Mucosa of rectum (tissue), 2 donors: Measurements from ENCODE around the gene CDK6.

Source experiments
- H3K27ac ChIP-seq, 2 donors: one replicate each; pipeline ENCODE4 v1.7.0; 2013; ENCODE audit warnings: inconsistent platforms in 2 of 2, low read depth in 2 of 2, low read length in 2 of 2
- H3K27me3 ChIP-seq, 2 donors: one replicate each; pipeline ENCODE4 v1.7.0; 2013; ENCODE audit warnings: low read length in 2 of 2; ENCODE audit not compliant: control insufficient read depth in 2 of 2, insufficient read depth in 2 of 2
- H3K36me3 ChIP-seq, 2 donors: one replicate each; pipeline ENCODE4 v1.7.0; 2013; ENCODE audit warnings: low read length in 2 of 2; ENCODE audit not compliant: control insufficient read depth in 2 of 2, insufficient read depth in 2 of 2
- H3K4me1 ChIP-seq, 2 donors: one replicate each; pipeline ENCODE4 v1.7.0; 2013; ENCODE audit warnings: low read length in 2 of 2, mild to moderate bottlenecking in 1 of 2; ENCODE audit not compliant: control insufficient read depth in 2 of 2, insufficient read depth in 2 of 2
- H3K4me3 ChIP-seq, 2 donors: one replicate each; pipeline ENCODE4 v1.7.0; 2013; ENCODE audit warnings: low read length in 2 of 2
- H3K9ac ChIP-seq, 2 donors: one replicate each; pipeline ENCODE4 v1.7.0; 2013; ENCODE audit warnings: low read length in 2 of 2, low read depth in 1 of 2, mild to moderate bottlenecking in 1 of 2
- H3K9me3 ChIP-seq, 2 donors: one replicate each; pipeline ENCODE4 v1.7.0; 2013; ENCODE audit warnings: low read length in 2 of 2; ENCODE audit not compliant: control insufficient read depth in 2 of 2
- donor health status: healthy.
- donor health status: Normal muscosa, but diverticular disease.

CDK6 gene

DNA sequence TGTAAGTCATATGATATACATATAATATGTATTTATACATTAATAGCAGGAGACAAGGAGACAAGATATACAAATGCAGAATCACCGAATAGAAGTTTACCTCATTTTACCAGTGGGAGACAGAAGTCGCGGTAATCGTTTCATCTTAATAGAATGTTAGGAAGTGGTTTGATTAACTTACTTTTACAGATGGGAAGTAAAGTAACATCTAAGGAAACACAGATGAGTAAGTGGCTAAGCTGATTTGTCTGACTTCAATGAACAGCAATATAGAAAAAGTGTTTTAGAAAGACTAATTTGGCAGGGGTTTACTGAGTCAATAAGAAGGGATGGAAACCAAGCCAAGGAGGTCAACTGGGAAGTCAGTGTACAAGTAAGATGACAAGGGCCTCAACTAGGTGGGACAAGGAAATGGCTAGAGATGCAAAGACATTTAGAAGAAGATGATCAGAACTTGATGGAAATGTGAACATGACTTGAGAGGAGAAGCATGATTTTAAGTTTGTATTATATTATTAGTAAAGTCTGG, 210.0 kb downstream of the CDK6 start:
- no peak overlapping the region for H3K4me3 ChIP-seq
- no peaks in the 10 kb centered on the region for H3K27me3 ChIP-seq
- H3K36me3 ChIP-seq = peaks cover 0 to 3% of the 10 kb centered on the region in 2 donors
- H3K4me1 ChIP-seq = peaks cover 1 to 10% of the 10 kb centered on the region in 2 donors
- no peak overlapping the region for H3K9ac ChIP-seq
- H3K9me3 ChIP-seq = peaks cover 0 to 3% of the 10 kb centered on the region in 2 donors
- H3K27ac ChIP-seq = no peak overlapping the region

DNA sequence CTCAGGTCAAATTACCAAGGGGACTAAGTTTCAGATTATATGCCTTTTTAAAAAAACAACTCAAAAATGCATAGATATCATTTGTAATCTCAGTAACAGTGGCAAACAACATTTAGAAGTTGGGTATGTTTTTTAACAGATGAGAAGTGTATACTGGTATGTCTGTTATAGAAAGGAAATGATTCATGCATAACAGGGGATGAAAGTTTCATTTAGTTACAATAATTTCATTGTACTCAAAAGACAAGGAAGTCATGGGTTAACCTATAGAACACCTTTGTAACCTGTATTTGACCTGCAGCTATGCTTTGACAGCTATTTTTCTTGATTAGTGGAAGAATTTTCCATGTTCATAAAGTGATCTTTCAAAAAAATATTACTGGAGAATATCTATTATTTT, 210.8 kb downstream of the CDK6 start:
- no peak overlapping the region for H3K4me3 ChIP-seq
- H3K9me3 ChIP-seq = peaks cover 0 to 3% of the 10 kb centered on the region in 2 donors

DNA sequence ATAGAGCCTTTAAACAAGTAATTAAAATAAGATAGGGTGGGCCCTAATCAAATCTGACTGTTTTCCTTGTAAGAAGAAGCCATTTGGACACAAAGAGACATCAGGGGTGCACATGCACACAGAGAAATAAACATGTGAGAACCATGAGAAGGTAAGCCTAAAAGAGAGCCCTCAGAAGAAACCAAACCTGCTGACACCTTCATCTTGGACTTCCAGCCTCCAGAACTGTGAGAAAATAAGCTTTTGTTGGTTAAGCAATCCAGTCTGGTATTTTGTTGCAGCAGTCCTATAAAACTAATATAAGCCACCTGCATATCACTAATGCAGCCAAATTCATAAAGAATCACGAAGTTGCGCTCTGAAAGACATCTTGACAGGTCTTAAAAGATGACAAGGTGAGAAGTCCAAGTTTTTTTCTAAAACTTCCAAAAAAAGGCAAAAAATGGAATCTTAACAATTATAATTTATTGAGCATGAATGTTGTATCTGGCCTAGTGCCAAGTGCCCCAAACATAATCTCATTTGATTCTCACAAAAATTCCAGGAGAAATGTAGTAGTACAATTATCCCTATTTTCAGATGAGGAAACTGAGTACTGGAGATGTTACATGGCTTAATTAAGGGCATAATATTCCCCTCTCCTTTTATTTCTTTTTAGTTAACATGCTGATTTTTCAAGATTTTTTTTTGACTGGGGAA, 211.9 kb downstream of the CDK6 start:
- no peak overlapping the region for H3K9ac ChIP-seq
- H3K4me3 ChIP-seq = no peak overlapping the region
- no peaks in the 10 kb centered on the region for H3K27me3 ChIP-seq
- H3K9me3 ChIP-seq = no peaks in the 10 kb centered on the region
- H3K4me1 ChIP-seq = peaks cover 5 to 13% of the 10 kb centered on the region in 2 donors
- H3K36me3 ChIP-seq = peaks cover 0 to 3% of the 10 kb centered on the region in 2 donors
- H3K27ac ChIP-seq = no peak overlapping the region

More for the DNA sequence above, 210.8 kb downstream of the CDK6 start:
- H3K4me1 ChIP-seq = peaks cover 5 to 13% of the 10 kb centered on the region in 2 donors
- no peak overlapping the region for H3K9ac ChIP-seq
- no peak overlapping the region for H3K27ac ChIP-seq
- H3K27me3 ChIP-seq = no peaks in the 10 kb centered on the region
- peaks cover 0 to 3% of the 10 kb centered on the region in 2 donors for H3K36me3 ChIP-seq

DNA sequence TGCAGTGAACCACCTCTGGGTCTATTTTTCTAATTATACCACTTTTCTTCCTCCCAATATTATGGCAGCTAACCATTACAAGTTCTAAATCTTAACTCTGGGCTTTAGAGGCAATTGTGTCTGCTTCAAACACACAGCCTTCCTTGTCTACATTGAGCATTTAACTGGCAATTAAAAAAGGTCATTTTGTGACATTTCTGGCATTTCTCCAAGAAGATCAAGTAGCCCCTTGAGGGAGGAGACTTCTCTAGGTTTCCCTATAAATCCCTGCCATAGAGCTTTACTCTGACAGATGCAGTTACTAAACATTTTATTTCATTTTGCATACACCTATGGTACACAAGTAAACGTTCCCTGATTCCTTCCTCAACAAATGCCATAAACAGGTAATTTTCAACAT, 212.8 kb downstream of the CDK6 start:
- Histone ChIP-seq H3K9me3 (no peaks in the 10 kb centered on the region), H3K4me1 (peaks cover 5 to 13% of the 10 kb centered on the region in 2 donors), H3K27ac (peak overlapping the region in 1 of 2 donors; percentile 39), H3K4me3 (no peak overlapping the region), H3K36me3 (peaks cover 0 to 3% of the 10 kb centered on the region in 2 donors), H3K27me3 (no peaks in the 10 kb centered on the region), H3K9ac (no peak overlapping the region)

DNA sequence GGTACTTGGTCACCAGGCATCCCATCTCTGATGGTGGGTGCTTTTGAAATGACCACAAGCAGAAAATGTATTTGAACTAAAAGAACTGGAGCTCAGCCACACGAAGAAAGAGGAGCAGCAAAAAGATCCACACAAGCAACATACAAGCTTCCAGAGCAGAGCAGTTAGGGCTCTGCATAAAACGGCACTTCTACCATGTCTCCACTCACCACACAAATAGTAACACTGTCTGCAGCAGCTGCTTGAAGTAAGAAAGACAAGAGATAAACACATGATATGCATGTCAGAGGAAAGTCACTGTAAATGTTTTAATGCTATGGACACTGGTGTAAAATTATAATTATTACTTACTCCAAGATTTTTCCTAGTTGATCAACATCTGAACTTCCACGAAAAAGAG, 213.7 kb downstream of the CDK6 start:
- H3K9ac ChIP-seq = no peak overlapping the region
- H3K27ac ChIP-seq = no peak overlapping the region
- no peak overlapping the region for H3K4me3 ChIP-seq
- H3K9me3 ChIP-seq = no peaks in the 10 kb centered on the region
- H3K36me3 ChIP-seq = peaks cover 3 to 7% of the 10 kb centered on the region in 2 donors
- peaks cover 5 to 13% of the 10 kb centered on the region in 2 donors for H3K4me1 ChIP-seq
- H3K27me3 ChIP-seq = no peaks in the 10 kb centered on the region

DNA sequence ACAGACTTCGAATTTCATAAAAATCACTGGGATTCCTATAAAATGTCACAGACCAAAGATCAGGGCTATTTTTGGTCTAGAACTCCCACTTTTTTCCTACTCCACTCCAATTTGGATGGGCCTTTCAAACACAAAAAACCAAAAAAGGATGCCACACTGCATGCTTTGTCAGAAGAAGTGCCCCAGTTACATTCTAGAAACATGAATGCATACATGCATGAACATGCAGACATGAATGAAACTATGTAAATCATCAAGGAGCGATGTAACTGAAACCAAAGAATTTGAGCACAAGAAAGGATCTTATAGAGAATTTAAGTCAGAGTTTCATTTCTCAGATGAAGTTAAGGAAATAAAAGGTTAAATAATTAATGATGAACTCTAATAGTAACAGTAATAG, 214.3 kb downstream of the CDK6 start:
- Histone ChIP-seq H3K27ac (no peak overlapping the region), H3K36me3 (peaks cover 8 to 11% of the 10 kb centered on the region in 2 donors)

DNA sequence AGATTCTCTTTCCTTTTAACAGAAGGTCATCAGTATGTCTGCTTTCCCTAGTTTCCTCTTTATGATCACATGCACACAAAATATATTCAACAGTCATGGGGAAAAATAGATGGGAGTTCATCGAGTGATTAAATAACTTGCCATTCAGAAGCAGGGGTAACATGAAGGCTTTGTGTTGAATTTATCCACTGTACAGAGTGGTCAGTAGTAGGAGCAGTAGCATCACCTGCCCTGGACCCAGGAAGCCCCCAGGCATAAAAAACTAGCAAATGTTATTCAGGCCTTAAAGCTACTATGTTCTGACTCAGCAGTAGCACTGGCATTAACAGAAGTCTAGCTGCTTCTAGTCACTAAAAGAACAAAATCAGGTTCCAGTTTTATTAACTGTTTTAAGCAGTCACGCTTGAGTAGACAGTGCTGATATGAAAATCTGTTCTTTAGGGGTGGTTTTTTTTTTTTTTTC, 214.8 kb downstream of the CDK6 start:
- H3K27ac ChIP-seq = peak overlapping the region; percentile 29 to 70
- H3K9ac ChIP-seq = peak overlapping the region in 1 of 2 donors; percentile 51
- H3K4me1 ChIP-seq = peaks cover 5 to 13% of the 10 kb centered on the region in 2 donors
- no peaks in the 10 kb centered on the region for H3K9me3 ChIP-seq
- H3K36me3 ChIP-seq = peaks cover 10 to 13% of the 10 kb centered on the region in 2 donors
- H3K27me3 ChIP-seq = no peaks in the 10 kb centered on the region
- H3K4me3 ChIP-seq = no peak overlapping the region

More for the DNA sequence above, 214.3 kb downstream of the CDK6 start:
- Histone ChIP-seq H3K9me3 (no peaks in the 10 kb centered on the region), H3K9ac (no peak overlapping the region), H3K4me1 (peaks cover 5 to 13% of the 10 kb centered on the region in 2 donors), H3K27me3 (no peaks in the 10 kb centered on the region), H3K4me3 (no peak overlapping the region)

DNA sequence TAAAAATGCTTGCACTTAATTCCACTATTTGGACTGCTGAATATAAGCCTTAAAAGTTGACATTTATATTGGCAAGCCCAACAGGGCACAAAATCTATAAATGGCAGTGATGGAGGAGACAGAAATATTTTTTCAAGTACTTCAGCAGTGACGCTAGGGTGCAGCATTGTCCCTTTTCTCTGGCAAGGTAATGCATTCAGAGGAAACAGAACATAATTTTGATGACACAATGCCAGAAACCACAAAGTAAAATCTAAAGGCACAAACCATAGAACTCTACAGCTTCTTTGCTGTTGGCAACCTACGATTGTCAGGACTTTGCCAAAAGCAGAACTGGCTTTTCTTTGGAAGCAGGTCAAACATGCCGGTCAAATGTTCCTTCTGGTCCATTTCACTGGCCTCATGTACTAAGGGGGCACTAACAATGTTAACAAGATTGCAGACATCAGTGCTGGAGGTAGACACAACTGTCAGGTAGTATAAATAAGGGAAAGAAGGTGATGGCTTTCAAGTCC, 215.3 kb downstream of the CDK6 start:
- H3K4me3 ChIP-seq = peak overlapping the region in 1 of 2 donors; percentile 13
- peak overlapping the region; percentile 2 to 51 for H3K9ac ChIP-seq

DNA sequence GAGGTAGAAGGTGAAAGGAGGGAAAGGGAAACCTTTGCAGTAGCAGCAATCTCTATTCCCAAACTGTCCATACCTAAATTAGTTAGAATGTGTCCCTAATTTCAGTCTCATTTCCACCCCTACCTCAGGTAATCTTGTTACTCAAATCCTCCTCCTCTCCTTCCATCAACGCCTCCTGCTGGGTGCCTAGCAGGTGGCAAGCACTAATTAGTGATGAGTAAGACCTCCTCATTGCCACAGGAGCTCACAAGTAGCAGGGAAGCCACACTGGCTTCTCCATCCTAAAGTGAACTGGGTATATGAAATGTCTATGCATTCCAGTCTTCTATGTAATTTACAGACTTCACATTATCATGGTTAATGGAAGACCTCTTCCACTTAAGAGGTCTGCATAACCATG, 220.5 kb downstream of the CDK6 start:
- peaks cover 18% of the 10 kb centered on the region in 2 donors for H3K36me3 ChIP-seq
- no peak overlapping the region for H3K4me3 ChIP-seq
- peaks cover 2 to 6% of the 10 kb centered on the region in 2 donors for H3K4me1 ChIP-seq
- no peak overlapping the region for H3K9ac ChIP-seq
- H3K27me3 ChIP-seq = no peaks in the 10 kb centered on the region
- no peaks in the 10 kb centered on the region for H3K9me3 ChIP-seq
- H3K27ac ChIP-seq = no peak overlapping the region

More for the DNA sequence above, 215.3 kb downstream of the CDK6 start:
- peaks cover 5 to 13% of the 10 kb centered on the region in 2 donors for H3K4me1 ChIP-seq
- no peaks in the 10 kb centered on the region for H3K9me3 ChIP-seq
- no peaks in the 10 kb centered on the region for H3K27me3 ChIP-seq
- peak overlapping the region; percentile 29 to 70 for H3K27ac ChIP-seq
- peaks cover 13 to 14% of the 10 kb centered on the region in 2 donors for H3K36me3 ChIP-seq

DNA sequence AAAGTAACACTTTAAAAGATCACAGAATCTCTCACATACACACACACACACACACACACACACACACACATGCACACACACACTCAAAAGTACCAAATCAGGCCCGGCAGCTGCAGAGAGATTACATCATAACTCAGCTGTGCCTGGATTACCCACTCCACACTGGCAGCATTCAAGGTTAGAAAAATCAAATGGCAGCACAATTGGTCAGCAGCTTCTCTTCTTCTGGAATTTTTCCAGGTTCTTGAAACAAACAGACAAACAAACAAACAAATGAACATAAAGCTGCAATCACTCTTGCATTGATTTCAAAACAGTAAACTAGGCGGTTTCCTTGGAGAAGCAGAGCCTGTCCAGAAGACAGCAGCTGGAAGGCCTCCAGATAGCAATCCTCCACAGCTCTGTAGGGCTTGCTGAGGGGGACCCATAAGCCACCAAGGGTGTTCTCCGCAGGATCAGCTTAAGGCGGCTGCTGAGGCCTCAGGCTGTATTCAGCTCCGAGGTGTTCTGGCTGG, 221.7 kb downstream of the CDK6 start:
- peaks cover 18% of the 10 kb centered on the region in 2 donors for H3K36me3 ChIP-seq
- no peaks in the 10 kb centered on the region for H3K27me3 ChIP-seq
- no peak overlapping the region for H3K4me3 ChIP-seq
- peaks cover 2 to 6% of the 10 kb centered on the region in 2 donors for H3K4me1 ChIP-seq
- H3K27ac ChIP-seq = no peak overlapping the region
- H3K9me3 ChIP-seq = no peaks in the 10 kb centered on the region
- H3K9ac ChIP-seq = no peak overlapping the region
